HEK293 (cell line): ENCODE results near the gene SDC3.

Experiments used
- SALL2 ChIP-seq: fragments of 450-650 bp; formaldehyde crosslinking; IDR thresholded peaks from 2 replicates; pipeline ENCODE4 v1.5.0; 2017; ENCODE audit warnings: missing biosample characterization, mild to moderate bottlenecking, missing genetic modification characterization, borderline replicate concordance
- ZIC2 ChIP-seq: fragments of 450-650 bp; formaldehyde crosslinking; IDR thresholded peaks from 2 replicates; pipeline ENCODE4 v1.5.1; 2016; ENCODE audit warnings: missing biosample characterization, missing genetic modification characterization
- ZNF473 ChIP-seq: fragments of 450-650 bp; formaldehyde crosslinking; IDR thresholded peaks from 2 replicates; pipeline ENCODE4 v1.5.1; 2017; ENCODE audit warnings: missing biosample characterization, missing genetic modification characterization
- TF ChIP-seq, protein P1 (sequence below): fragments of 450-650 bp; formaldehyde crosslinking; IDR thresholded peaks from 2 replicates; pipeline ENCODE4 v1.5.1; 2016; ENCODE audit warnings: missing biosample characterization, missing genetic modification characterization
- TF ChIP-seq, protein P2 (sequence below): fragments of 450-650 bp; formaldehyde crosslinking; IDR thresholded peaks from 2 replicates; pipeline ENCODE4 v1.5.1; 2016; ENCODE audit warnings: missing biosample characterization, missing genetic modification characterization, low read depth

DNA sequence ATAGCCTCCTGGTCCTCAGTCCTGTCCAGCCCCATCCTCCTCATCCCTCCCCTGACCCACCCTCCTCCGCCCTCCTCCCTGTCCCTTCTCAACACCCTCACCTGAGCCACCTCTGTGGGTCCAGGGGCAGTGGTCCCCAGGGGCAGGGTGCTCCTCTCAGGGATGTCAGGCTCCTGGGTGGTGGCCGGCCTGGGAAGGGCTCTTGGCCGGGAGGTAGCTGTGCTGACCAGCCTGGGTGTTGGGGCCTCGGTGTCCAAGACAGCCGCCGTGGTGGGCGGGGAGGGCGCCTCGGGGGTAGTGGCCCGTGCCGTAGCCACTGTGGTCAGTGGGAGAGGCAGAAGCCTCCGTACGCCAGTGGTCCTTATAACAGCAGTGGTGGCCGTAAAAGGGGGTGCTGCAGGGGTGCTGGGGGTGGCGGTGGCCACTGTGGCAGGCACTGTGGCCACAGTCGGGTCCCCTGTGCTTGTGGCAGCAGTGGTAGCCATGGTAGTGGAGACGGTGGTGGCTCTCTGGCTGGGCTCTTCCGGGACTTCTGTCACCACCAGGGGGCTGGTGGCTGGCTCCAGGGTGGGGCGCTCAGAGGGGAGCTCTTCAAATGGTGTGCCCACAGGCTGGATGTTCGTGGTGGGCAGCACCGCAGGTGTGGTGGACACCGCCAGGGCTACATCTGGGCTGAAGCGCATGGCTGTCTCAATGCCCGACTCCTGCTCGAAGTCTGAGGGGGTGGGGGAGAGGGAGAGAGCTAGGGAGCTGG lies 31.9 kb downstream of the SDC3 start:
- TF ChIP-seq, protein P1, sequence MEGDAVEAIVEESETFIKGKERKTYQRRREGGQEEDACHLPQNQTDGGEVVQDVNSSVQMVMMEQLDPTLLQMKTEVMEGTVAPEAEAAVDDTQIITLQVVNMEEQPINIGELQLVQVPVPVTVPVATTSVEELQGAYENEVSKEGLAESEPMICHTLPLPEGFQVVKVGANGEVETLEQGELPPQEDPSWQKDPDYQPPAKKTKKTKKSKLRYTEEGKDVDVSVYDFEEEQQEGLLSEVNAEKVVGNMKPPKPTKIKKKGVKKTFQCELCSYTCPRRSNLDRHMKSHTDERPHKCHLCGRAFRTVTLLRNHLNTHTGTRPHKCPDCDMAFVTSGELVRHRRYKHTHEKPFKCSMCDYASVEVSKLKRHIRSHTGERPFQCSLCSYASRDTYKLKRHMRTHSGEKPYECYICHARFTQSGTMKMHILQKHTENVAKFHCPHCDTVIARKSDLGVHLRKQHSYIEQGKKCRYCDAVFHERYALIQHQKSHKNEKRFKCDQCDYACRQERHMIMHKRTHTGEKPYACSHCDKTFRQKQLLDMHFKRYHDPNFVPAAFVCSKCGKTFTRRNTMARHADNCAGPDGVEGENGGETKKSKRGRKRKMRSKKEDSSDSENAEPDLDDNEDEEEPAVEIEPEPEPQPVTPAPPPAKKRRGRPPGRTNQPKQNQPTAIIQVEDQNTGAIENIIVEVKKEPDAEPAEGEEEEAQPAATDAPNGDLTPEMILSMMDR (tag by site-specific recombination), result no peak
- TF ChIP-seq SALL2 (tag by site-specific recombination), result no peak
- TF ChIP-seq, protein P2, sequence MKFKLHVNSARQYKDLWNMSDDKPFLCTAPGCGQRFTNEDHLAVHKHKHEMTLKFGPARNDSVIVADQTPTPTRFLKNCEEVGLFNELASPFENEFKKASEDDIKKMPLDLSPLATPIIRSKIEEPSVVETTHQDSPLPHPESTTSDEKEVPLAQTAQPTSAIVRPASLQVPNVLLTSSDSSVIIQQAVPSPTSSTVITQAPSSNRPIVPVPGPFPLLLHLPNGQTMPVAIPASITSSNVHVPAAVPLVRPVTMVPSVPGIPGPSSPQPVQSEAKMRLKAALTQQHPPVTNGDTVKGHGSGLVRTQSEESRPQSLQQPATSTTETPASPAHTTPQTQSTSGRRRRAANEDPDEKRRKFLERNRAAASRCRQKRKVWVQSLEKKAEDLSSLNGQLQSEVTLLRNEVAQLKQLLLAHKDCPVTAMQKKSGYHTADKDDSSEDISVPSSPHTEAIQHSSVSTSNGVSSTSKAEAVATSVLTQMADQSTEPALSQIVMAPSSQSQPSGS (tag by site-specific recombination), result no peak
- TF ChIP-seq ZNF473 (tag by site-specific recombination), result no peak
- TF ChIP-seq ZIC2 (tag by site-specific recombination), result no peak
